CD4-positive, alpha-beta T cell (primary cell): ENCODE results near the gene SUCNR1. TPM values are rescaled to one million over a fixed set of nuclear protein-coding genes. Genes with fewer than 3 reads are reported as not detected.

Experiments
- ATAC-seq: fragments of 200-7000 bp; cut with Tn5 transposase; one replicate; pipeline ENCODE4 v1.10.0; 2022; ENCODE audit warnings: mild to moderate bottlenecking; ENCODE audit not compliant: poor library complexity
- CTCF ChIA-PET: fragments of 350-600 bp; sonication (Branson Sonifier 250); formaldehyde crosslinking; loops from one replicate; lab custom pipeline; 2021; ENCODE audit warnings: antibody characterized with exemption, inconsistent platforms; lab: Charles Lee
- POLR2A ChIA-PET: fragments of 350-600 bp; sonication (Branson Sonifier 250); formaldehyde crosslinking; loops from one replicate; lab custom pipeline; 2021; ENCODE audit warnings: antibody characterized with exemption, inconsistent platforms; lab: Charles Lee
- DNase-seq, 14 experiments: peaks; one replicate each; pipeline ENCODE4 v3.0.0-alpha.2; 2013 to 2020; ENCODE audit warnings: mixed read lengths in 2 of 14
- H3K27ac ChIP-seq, 2 donors: one replicate each; pipeline versions ENCODE4 v1.5.1 to v1.7.0; 2013; ENCODE audit warnings: low read length in 2 of 2, low read depth in 1 of 2, mild to moderate bottlenecking in 1 of 2
- H3K27me3 ChIP-seq, 2 experiments: 1 replicate in 1 of 2; 2 replicates in 1 of 2; pipeline versions ENCODE4 v1.6.1 to v1.7.0; 2013; ENCODE audit warnings: low read length in 2 of 2, control low read depth in 1 of 2, mild to moderate bottlenecking in 1 of 2, moderate library complexity in 1 of 2; ENCODE audit not compliant: insufficient read depth in 2 of 2, control insufficient read depth in 1 of 2
- H3K36me3 ChIP-seq: one replicate; pipeline ENCODE4 v1.6.1; 2013; ENCODE audit warnings: low read length, control low read depth; ENCODE audit not compliant: insufficient read depth
- H3K4me1 ChIP-seq: one replicate; pipeline ENCODE4 v1.6.1; 2013; ENCODE audit warnings: low read length, control low read depth; ENCODE audit not compliant: insufficient read depth
- H3K4me3 ChIP-seq: one replicate; pipeline ENCODE4 v1.5.1; 2013; ENCODE audit warnings: mild to moderate bottlenecking, low read length, moderate library complexity
- H3K9me3 ChIP-seq, 2 experiments: 1 replicate in 1 of 2; 2 replicates in 1 of 2; pipeline versions ENCODE4 v1.6.1 to v1.7.0; 2013; ENCODE audit warnings: low read length in 2 of 2, mild to moderate bottlenecking in 2 of 2, control low read depth in 1 of 2, moderate library complexity in 1 of 2; ENCODE audit not compliant: control insufficient read depth in 1 of 2, insufficient read depth in 1 of 2
- H3K27ac Mint-ChIP-seq: one replicate; pipeline ENCODE4 v1.8.0; 2020; ENCODE audit warnings: mixed read lengths
- H3K27me3 Mint-ChIP-seq: one replicate; pipeline ENCODE4 v1.8.0; 2021; ENCODE audit warnings: mixed read lengths
- H3K36me3 Mint-ChIP-seq: one replicate; pipeline ENCODE4 v1.8.0; 2021; ENCODE audit warnings: low read depth, mixed read lengths
- H3K4me1 Mint-ChIP-seq: one replicate; pipeline ENCODE4 v1.8.0; 2021; ENCODE audit warnings: low read depth, mixed read lengths
- H3K4me3 Mint-ChIP-seq: one replicate; pipeline ENCODE4 v1.8.0; 2020; ENCODE audit warnings: mild to moderate bottlenecking, mixed read lengths
- H3K9me3 Mint-ChIP-seq: one replicate; pipeline ENCODE4 v1.8.0; 2020; ENCODE audit warnings: mixed read lengths
- CTCF ChIP-seq: fragments of 200-600 bp; IDR thresholded peaks from one replicate; pipeline ENCODE4 v1.8.0; 2022; ENCODE audit warnings: antibody characterized with exemption, mild to moderate bottlenecking
- intact Hi-C, 2 experiments: fragments of 100-400 bp; cut with DNase I in 1 of 2; cut with micrococcal nuclease in 1 of 2; formaldehyde crosslinking; loops; one replicate each; pipeline versions ENCODE4 v1.15.1 to v1.9.0; 2023 to 2025; cut with DNase I, micrococcal nuclease
- total RNA-seq, 174 experiments: library from RNA in 2 of 174; stranded (reverse) in 2 of 174; gene quantifications; one replicate each; pipeline ENCODE4 v1.2.3 and lab custom pipeline; 2021 to 2026

SUCNR1 gene
- total RNA-seq, 2 experiments from 2014 or later, result not detected

- ChIA-PET POLR2A (no interaction called here), CTCF (no interaction called here)
- ATAC-seq (peak; percentile 34), DNase-seq (peak in 3 of 14 experiments; percentile 49 to 59 (median 54))
- Histone ChIP-seq H3K4me3 (no peak overlapping the region), H3K9me3 (no peaks in the 10 kb centered on the region), H3K27ac (no peak overlapping the region), H3K36me3 (no peaks in the 10 kb centered on the region), H3K4me1 (no peaks in the 10 kb centered on the region), H3K27me3 (no peaks in the 10 kb centered on the region)
- no peaks in the 10 kb centered on the region for H3K4me1 Mint-ChIP-seq
- TF ChIP-seq CTCF, result peak; percentile 68
- no peaks in the 10 kb centered on the region for H3K27me3 Mint-ChIP-seq
- no peak overlapping the region for H3K4me3 Mint-ChIP-seq
- no peaks in the 10 kb centered on the region for H3K36me3 Mint-ChIP-seq
- no peaks in the 10 kb centered on the region for H3K9me3 Mint-ChIP-seq
- intact Hi-C loops, result loop anchor here (1.0 to 5.0 kb wide), 6 partner anchors 450 to 761 kb away; no protein-coding TSS in a partner anchor
- H3K27ac Mint-ChIP-seq, result no peak overlapping the region
These were observed 45.0 kb downstream of the SUCNR1 start for GRCh38 chr3:151918253-151919029.

- Mint-ChIP-seq H3K4me1 (no peaks in the 10 kb centered on the region), H3K4me3 (no peak overlapping the region), H3K27ac (no peak overlapping the region), H3K27me3 (no peaks in the 10 kb centered on the region), H3K36me3 (no peaks in the 10 kb centered on the region), H3K9me3 (no peaks in the 10 kb centered on the region)
- Histone ChIP-seq H3K4me1 (no peaks in the 10 kb centered on the region), H3K4me3 (no peak overlapping the region), H3K27ac (no peak overlapping the region), H3K36me3 (no peaks in the 10 kb centered on the region), H3K27me3 (no peaks in the 10 kb centered on the region), H3K9me3 (no peaks in the 10 kb centered on the region)
- ATAC-seq (no peak), DNase-seq (no peak)
- POLR2A ChIA-PET, result no interaction called here
- CTCF ChIA-PET, result no interaction called here
- TF ChIP-seq CTCF, result no peak
- intact Hi-C loops, result loop anchor here (2.0 to 5.0 kb wide), 5 partner anchors 452 to 762 kb away; no protein-coding TSS in a partner anchor
These were observed 45.5 kb downstream of the SUCNR1 start for GRCh38 chr3:151919030-151919328.

GRCh38 chr3:151919446-151919845 is 46.0 kb downstream of the SUCNR1 start:
- CTCF ChIA-PET, result no interaction called here
- Histone ChIP-seq H3K9me3 (no peaks in the 10 kb centered on the region), H3K27me3 (no peaks in the 10 kb centered on the region), H3K4me1 (no peaks in the 10 kb centered on the region), H3K4me3 (no peak overlapping the region), H3K36me3 (no peaks in the 10 kb centered on the region), H3K27ac (no peak overlapping the region)
- H3K36me3 Mint-ChIP-seq, result no peaks in the 10 kb centered on the region
- TF ChIP-seq CTCF, result no peak
- ATAC-seq (no peak), DNase-seq (no peak)
- POLR2A ChIA-PET, result no interaction called here
- intact Hi-C loops, result loop anchor here (2.0 to 5.0 kb wide), 5 partner anchors 452 to 762 kb away; no protein-coding TSS in a partner anchor
- no peaks in the 10 kb centered on the region for H3K27me3 Mint-ChIP-seq
- no peaks in the 10 kb centered on the region for H3K4me1 Mint-ChIP-seq
- no peaks in the 10 kb centered on the region for H3K9me3 Mint-ChIP-seq
- H3K4me3 Mint-ChIP-seq, result no peak overlapping the region
- H3K27ac Mint-ChIP-seq, result no peak overlapping the region
